Transverse colon (tissue), 4 donors: Measurements from ENCODE around the gene SYT14. TPM values are rescaled to one million over a fixed set of nuclear protein-coding genes. Genes with fewer than 3 reads are reported as not detected.

ENCODE experiments used
- DNase-seq: peaks from one replicate; pipeline ENCODE4 v3.0.0-alpha.2; 2019
- H3K27ac ChIP-seq, 4 donors: fragments of 200-600 bp; sonication (generic); 2 replicates each; pipeline ENCODE4 v1.5.1; 2016 to 2018; ENCODE audit warnings: inconsistent platforms in 4 of 4
- H3K27me3 ChIP-seq: fragments of 200-600 bp; sonication (generic); 2 replicates; pipeline ENCODE4 v1.5.1; 2017; ENCODE audit warnings: inconsistent platforms
- H3K36me3 ChIP-seq, 4 donors: fragments of 200-600 bp; sonication (generic); 2 replicates each; pipeline ENCODE4 v1.5.1; 2017 to 2019; ENCODE audit warnings: inconsistent platforms in 4 of 4
- H3K4me1 ChIP-seq, 4 donors: fragments of 200-600 bp; sonication (generic); 2 replicates each; pipeline ENCODE4 v1.5.1; 2017 to 2020; ENCODE audit warnings: inconsistent platforms in 4 of 4
- H3K4me3 ChIP-seq, 4 donors: fragments of 200-600 bp; sonication (generic); 1 replicate in 1 of 4; 2 replicates in 3 of 4; pipeline versions ENCODE4 v1.5.1 to v1.6.1; 2017 to 2019; ENCODE audit warnings: inconsistent platforms in 4 of 4
- H3K9me3 ChIP-seq, 2 donors: fragments of 200-600 bp; sonication (generic); 2 replicates each; pipeline ENCODE4 v1.5.1; 2017 to 2019; ENCODE audit warnings: inconsistent platforms in 2 of 2
- CTCF ChIP-seq, 5 experiments: fragments of 200-600 bp in 3 of 5; fragments of 450-650 bp in 2 of 5; sonication (generic) in 3 of 5; IDR thresholded peaks; 1 replicate in 2 of 5; 2 replicates in 3 of 5; pipeline ENCODE4 v1.5.1; 2016 to 2017; ENCODE audit warnings: antibody characterized with exemption in 5 of 5, inconsistent platforms in 3 of 5, mild to moderate bottlenecking in 2 of 5, moderate library complexity in 1 of 5
- EP300 ChIP-seq: sonication (generic); formaldehyde crosslinking; IDR thresholded peaks from one replicate; pipeline ENCODE4 v1.6.1; 2017; ENCODE audit warnings: antibody characterized with exemption, low read depth
- POLR2A ChIP-seq: fragments of 450-650 bp; IDR thresholded peaks from one replicate; pipeline ENCODE4 v1.6.1; 2016; ENCODE audit warnings: antibody characterized with exemption, mild to moderate bottlenecking, moderate library complexity
- POLR2AphosphoS5 ChIP-seq, 3 donors: sonication (generic); formaldehyde crosslinking; IDR thresholded peaks; one replicate each; pipeline ENCODE4 v1.6.1; 2016; ENCODE audit warnings: antibody characterized with exemption in 3 of 3
- WGBS, 2 donors: methylation state at CpG; one replicate each; pipeline ENCODE4 v1.1.5; 2018; ENCODE audit warnings: low coverage in 1 of 2; 5-methylcytosine and 5-hydroxymethylcytosine counted together
- in situ Hi-C, 4 donors: fragments of 200-750 bp; cut with MboI; loops; one replicate each; pipeline versions ENCODE4 v1.15.0 to v1.15.1; 2017; ENCODE audit warnings: low sequenced_read_pairs in 3 of 4, low pct_ligation_motif_present in 1 of 4, low pct_unique_long_range_greater_than_20kb in 1 of 4
- intact Hi-C: fragments of 100-400 bp; cut with DNase I; formaldehyde crosslinking; loops from one replicate; pipeline ENCODE4 v1.15.1; 2023; ENCODE audit warnings: low total_unique reads
- total RNA-seq, 4 donors: library from RNA; depleted of rRNA; stranded (reverse); fragments of >200 nt; gene quantifications; one replicate each; pipeline ENCODE4 v1.1.0, GENCODE V29; 2016

SYT14 gene
- total RNA-seq, 4 donors from 2014 or later, result under 0.01 TPM; not detected in 3

- Histone ChIP-seq H3K27ac (no peak overlapping the region), H3K27me3 (no peaks in the 10 kb centered on the region), H3K9me3 (no peaks in the 10 kb centered on the region), H3K36me3 (no peaks in the 10 kb centered on the region), H3K4me3 (no peak overlapping the region), H3K4me1 (no peaks in the 10 kb centered on the region)
- intact Hi-C loops, result loop anchor here (10.0 kb wide), 1 partner anchor 132 kb away; no protein-coding TSS in a partner anchor
- TF ChIP-seq POLR2A, result no peak
- TF ChIP-seq POLR2AphosphoS5 (IDR thresholded peaks at IDR 0.05), result no peak
- no peak for TF ChIP-seq CTCF (IDR thresholded peaks at IDR 0.05)
- TF ChIP-seq EP300, result no peak
- in situ Hi-C loops, result loop anchor here in 1 of 4 donors (25.0 kb wide), 1 partner anchor 134 kb away; no protein-coding TSS in a partner anchor
- 25 to 56% methylated on average over 2 of the region's 2 CpGs for WGBS, 2 donors
- DNase-seq, result no peak
Observed at GRCh38 chr1:209996348-209996747, 58.3 kb downstream of the SYT14 start.

- Histone ChIP-seq H3K27me3 (no peaks in the 10 kb centered on the region), H3K4me1 (no peaks in the 10 kb centered on the region), H3K9me3 (no peaks in the 10 kb centered on the region), H3K36me3 (no peaks in the 10 kb centered on the region), H3K4me3 (no peak overlapping the region), H3K27ac (no peak overlapping the region)
- no peak for DNase-seq
- in situ Hi-C loops (loop anchor here in 1 of 4 donors (25.0 kb wide), 1 partner anchor 137 kb away; no protein-coding TSS in a partner anchor), intact Hi-C loops (loop anchor here (10.0 kb wide), 1 partner anchor 134 kb away; no protein-coding TSS in a partner anchor)
- 31 to 44% methylated on average over 1 of the region's 1 CpG for WGBS, 2 donors
- TF ChIP-seq EP300 (no peak), POLR2AphosphoS5 (IDR thresholded peaks at IDR 0.05) (no peak), POLR2A (no peak), CTCF (IDR thresholded peaks at IDR 0.05) (no peak)
Observed at GRCh38 chr1:209999005-209999404, 61.0 kb downstream of the SYT14 start.

- intact Hi-C loops (no loop called here), in situ Hi-C loops (no loop called here)
- H3K9me3 ChIP-seq, result no peaks in the 10 kb centered on the region
- no peaks in the 10 kb centered on the region for H3K36me3 ChIP-seq
- no peaks in the 10 kb centered on the region for H3K4me1 ChIP-seq
- 40 to 71% methylated on average over 3 of the region's 3 CpGs for WGBS, 2 donors
- no peak overlapping the region for H3K27ac ChIP-seq
- H3K4me3 ChIP-seq, result no peak overlapping the region
- TF ChIP-seq POLR2AphosphoS5 (IDR thresholded peaks at IDR 0.05) (no peak), POLR2A (no peak), CTCF (IDR thresholded peaks at IDR 0.05) (no peak), EP300 (no peak)
- H3K27me3 ChIP-seq, result no peaks in the 10 kb centered on the region
- no peak for DNase-seq
Observed at GRCh38 chr1:210001751-210002150, 63.7 kb downstream of the SYT14 start.

GRCh38 chr1:210003501-210003900, 65.5 kb downstream of the SYT14 start:
- H3K36me3 ChIP-seq, result no peaks in the 10 kb centered on the region
- no peaks in the 10 kb centered on the region for H3K27me3 ChIP-seq
- DNase-seq, result no peak
- H3K4me3 ChIP-seq, result no peak overlapping the region
- H3K27ac ChIP-seq, result no peak overlapping the region
- TF ChIP-seq CTCF (IDR thresholded peaks at IDR 0.05), result no peak
- no peak for TF ChIP-seq POLR2A
- TF ChIP-seq EP300, result no peak
- no peak for TF ChIP-seq POLR2AphosphoS5 (IDR thresholded peaks at IDR 0.05)
- no peaks in the 10 kb centered on the region for H3K9me3 ChIP-seq
- 96 to 100% methylated on average over 1 of the region's 1 CpG for WGBS, 2 donors
- in situ Hi-C loops (no loop called here), intact Hi-C loops (no loop called here)
- no peaks in the 10 kb centered on the region for H3K4me1 ChIP-seq
